Body of pancreas (tissue), 4 donors: Measurements from ENCODE around the gene UBAC2.

ENCODE experiments used
- POLR2A ChIP-seq, 3 donors: fragments of 450-650 bp; IDR thresholded peaks; one replicate each; pipeline ENCODE4 v1.6.1; 2016; ENCODE audit warnings: antibody characterized with exemption in 3 of 3, mild to moderate bottlenecking in 2 of 3
- TF ChIP-seq, protein P1 (sequence below), 7 experiments: fragments of 450-650 bp in 4 of 7; fragments of 200-600 bp in 3 of 7; sonication (generic) in 3 of 7; IDR thresholded peaks; one replicate each; pipeline ENCODE4 v1.5.1; 2016 to 2019; ENCODE audit warnings: antibody characterized with exemption in 7 of 7

DNA sequence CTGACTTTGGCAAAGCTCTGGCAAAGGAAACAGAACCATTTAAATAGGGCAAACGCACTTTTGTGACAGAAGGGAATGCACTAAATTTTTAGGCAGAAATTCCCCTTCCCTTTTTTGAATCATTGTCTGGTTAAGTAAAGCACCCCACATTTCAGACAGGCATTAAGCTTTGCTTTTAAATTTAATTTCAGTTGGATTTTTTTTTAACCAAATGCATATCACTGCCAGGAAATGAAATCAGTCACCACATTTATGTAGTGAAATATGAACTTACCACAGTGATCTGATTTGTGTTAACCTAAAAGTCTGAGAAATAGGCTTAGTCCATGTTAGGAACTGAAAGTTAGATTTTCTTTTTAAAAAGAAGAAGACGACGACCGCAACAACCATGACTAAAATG, 95.7 kb downstream of the UBAC2 start:
- TF ChIP-seq, protein P1, sequence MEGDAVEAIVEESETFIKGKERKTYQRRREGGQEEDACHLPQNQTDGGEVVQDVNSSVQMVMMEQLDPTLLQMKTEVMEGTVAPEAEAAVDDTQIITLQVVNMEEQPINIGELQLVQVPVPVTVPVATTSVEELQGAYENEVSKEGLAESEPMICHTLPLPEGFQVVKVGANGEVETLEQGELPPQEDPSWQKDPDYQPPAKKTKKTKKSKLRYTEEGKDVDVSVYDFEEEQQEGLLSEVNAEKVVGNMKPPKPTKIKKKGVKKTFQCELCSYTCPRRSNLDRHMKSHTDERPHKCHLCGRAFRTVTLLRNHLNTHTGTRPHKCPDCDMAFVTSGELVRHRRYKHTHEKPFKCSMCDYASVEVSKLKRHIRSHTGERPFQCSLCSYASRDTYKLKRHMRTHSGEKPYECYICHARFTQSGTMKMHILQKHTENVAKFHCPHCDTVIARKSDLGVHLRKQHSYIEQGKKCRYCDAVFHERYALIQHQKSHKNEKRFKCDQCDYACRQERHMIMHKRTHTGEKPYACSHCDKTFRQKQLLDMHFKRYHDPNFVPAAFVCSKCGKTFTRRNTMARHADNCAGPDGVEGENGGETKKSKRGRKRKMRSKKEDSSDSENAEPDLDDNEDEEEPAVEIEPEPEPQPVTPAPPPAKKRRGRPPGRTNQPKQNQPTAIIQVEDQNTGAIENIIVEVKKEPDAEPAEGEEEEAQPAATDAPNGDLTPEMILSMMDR (IDR thresholded peaks at IDR 0.05) = no peak
- TF ChIP-seq POLR2A (IDR thresholded peaks at IDR 0.05) = no peak
